Stimulated activated CD4-positive, alpha-beta T cell treated with anti-CD3 and anti-CD28 coated beads, Interleukin-1b, Interleukin-23, amount 100 ng/mL, for 4 hours (primary cell): Measurements from ENCODE around the gene TUBA8.
A peak's percentile ranks its signal among the peaks of the same experiment; 100 is the strongest.
"Not testable (repeated sequence)": the region's sequence is repeated elsewhere in the genome, so short reads cannot be mapped to it uniquely, and the experiment has no call there.

Experiments
- DNase-seq, 2 donors: peaks; one replicate each; pipeline ENCODE4 v3.0.0-alpha.2; 2020; ENCODE audit warnings: low read depth in 2 of 2

The TUBA8 gene

GRCh38 chr22:18110194-18110953 is at the start of gene TUBA8:
Gene TUBA8 (plus strand): TSS chr22:18110809. CDS start chr22:18110866, 57 bp downstream.
- peak; percentile 36 to 44 for DNase-seq

- DNase-seq: no peak
These were observed 48.2 kb upstream of the TUBA8 start for GRCh38 chr22:18062421-18062820.

GRCh38 chr22:18063306-18063705 is 47.3 kb upstream of the TUBA8 start:
- no peak for DNase-seq

GRCh38 chr22:18063715-18064114 is 46.9 kb upstream of the TUBA8 start:
- DNase-seq: not testable (repeated sequence)

- no peak for DNase-seq
These were observed 46.0 kb upstream of the TUBA8 start for GRCh38 chr22:18064636-18065035.

- DNase-seq: no peak
These were observed 45.4 kb upstream of the TUBA8 start for GRCh38 chr22:18065256-18065655.

GRCh38 chr22:18066181-18066859 is 44.3 kb upstream of the TUBA8 start:
- DNase-seq: no peak

- DNase-seq: no peak
These were observed 43.5 kb upstream of the TUBA8 start for GRCh38 chr22:18067121-18067520.

GRCh38 chr22:18067548-18068341 is 42.9 kb upstream of the TUBA8 start:
- no peak for DNase-seq

- no peak for DNase-seq
These were observed 42.1 kb upstream of the TUBA8 start for GRCh38 chr22:18068381-18068988.

- no peak for DNase-seq
These were observed 41.6 kb upstream of the TUBA8 start for GRCh38 chr22:18069041-18069440.

GRCh38 chr22:18070041-18070440 is 40.6 kb upstream of the TUBA8 start:
- DNase-seq: no peak

- DNase-seq: no peak
These were observed 39.9 kb upstream of the TUBA8 start for GRCh38 chr22:18070556-18071306.

- DNase-seq: not testable (repeated sequence)
These were observed 39.2 kb upstream of the TUBA8 start for GRCh38 chr22:18071307-18071967.

- no peak for DNase-seq
These were observed 38.7 kb upstream of the TUBA8 start for GRCh38 chr22:18071968-18072310.

- DNase-seq: no peak
These were observed 37.1 kb upstream of the TUBA8 start for GRCh38 chr22:18073467-18073866.

- DNase-seq: not testable (repeated sequence)
These were observed 36.7 kb upstream of the TUBA8 start for GRCh38 chr22:18073927-18074326.

GRCh38 chr22:18075101-18075719 is 35.4 kb upstream of the TUBA8 start:
- DNase-seq: no peak

- DNase-seq: peak in 1 of 2 donors; percentile 43
These were observed 34.7 kb upstream of the TUBA8 start for GRCh38 chr22:18075720-18076497.
